Kidney epithelial cell (primary cell): Measurements from ENCODE around the gene IGLL1. TPM values are rescaled to one million over a fixed set of nuclear protein-coding genes. Genes with fewer than 3 reads are reported as not detected.

Experiments used
- DNase-seq: peaks from one replicate; pipeline ENCODE4 v3.0.0-alpha.2; 2010; ENCODE audit warnings: low read depth
- H3K27me3 ChIP-seq: 2 replicates; pipeline ENCODE4 v1.6.0; 2011; ENCODE audit warnings: low read length; ENCODE audit not compliant: control insufficient read depth, insufficient read depth
- H3K36me3 ChIP-seq: 2 replicates; pipeline ENCODE4 v1.5.1; 2011; ENCODE audit warnings: low read length; ENCODE audit not compliant: control insufficient read depth, insufficient read depth
- H3K4me3 ChIP-seq: 2 replicates; pipeline ENCODE4 v1.5.1; 2011; ENCODE audit warnings: low read depth, mild to moderate bottlenecking, control low read depth, low read length
- total RNA-seq: library from RNA; depleted of rRNA; stranded (reverse); fragments of >200 nt; gene quantifications from 2 replicates; pipeline ENCODE4 v1.2.3, GENCODE V29; 2015
- TF ChIP-seq, protein P1 (sequence below): IDR thresholded peaks from 2 replicates; pipeline ENCODE4 v1.5.1; 2011; ENCODE audit warnings: mild to moderate bottlenecking, moderate library complexity, low read length, control low read depth, inconsistent platforms; ENCODE audit not compliant: insufficient read depth, poor library complexity, severe bottlenecking

IGLL1 gene
- total RNA-seq, 1 donor from 2014 or later = not detected

DNA sequence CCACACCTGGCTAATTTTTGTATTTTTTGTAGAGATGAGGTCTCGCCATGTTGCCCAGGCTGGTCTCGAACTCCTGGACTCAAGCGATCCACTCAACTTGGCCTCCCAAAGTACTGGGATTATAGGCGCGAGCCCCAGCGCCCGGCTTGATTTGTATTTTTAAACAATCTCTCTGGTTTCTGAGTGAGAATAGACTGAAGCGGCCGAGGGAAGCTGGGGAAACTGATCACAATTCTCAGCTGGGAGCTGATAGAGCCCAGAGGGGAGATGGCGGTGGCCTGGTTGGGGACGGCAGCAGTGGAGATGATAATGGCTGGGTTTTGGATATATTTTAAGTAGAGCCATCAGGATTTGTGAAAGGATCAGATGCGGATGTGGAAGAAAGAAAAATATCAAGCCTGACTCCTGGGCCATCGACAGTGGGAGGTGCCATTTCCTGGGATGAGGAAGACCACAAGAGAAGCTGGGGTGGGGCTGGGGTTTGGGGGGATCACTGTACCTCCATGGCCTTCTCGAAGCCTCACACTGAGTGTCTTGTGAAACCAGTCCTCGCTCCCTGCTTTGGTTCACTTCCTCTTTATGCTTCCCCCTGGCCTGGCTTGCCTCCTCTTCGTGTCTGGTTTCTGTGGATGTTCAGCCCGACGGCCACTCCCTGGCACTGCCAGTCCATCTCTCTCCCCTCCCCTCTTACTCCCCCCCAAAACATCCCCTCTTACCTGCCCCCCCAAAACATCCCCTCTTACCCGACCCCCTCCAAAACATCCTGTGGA, 51.9 kb downstream of the IGLL1 start:
- Histone ChIP-seq H3K27me3 (peaks cover 2% of the 10 kb centered on the region), H3K36me3 (no peaks in the 10 kb centered on the region), H3K4me3 (no peak overlapping the region)
- TF ChIP-seq, protein P1, sequence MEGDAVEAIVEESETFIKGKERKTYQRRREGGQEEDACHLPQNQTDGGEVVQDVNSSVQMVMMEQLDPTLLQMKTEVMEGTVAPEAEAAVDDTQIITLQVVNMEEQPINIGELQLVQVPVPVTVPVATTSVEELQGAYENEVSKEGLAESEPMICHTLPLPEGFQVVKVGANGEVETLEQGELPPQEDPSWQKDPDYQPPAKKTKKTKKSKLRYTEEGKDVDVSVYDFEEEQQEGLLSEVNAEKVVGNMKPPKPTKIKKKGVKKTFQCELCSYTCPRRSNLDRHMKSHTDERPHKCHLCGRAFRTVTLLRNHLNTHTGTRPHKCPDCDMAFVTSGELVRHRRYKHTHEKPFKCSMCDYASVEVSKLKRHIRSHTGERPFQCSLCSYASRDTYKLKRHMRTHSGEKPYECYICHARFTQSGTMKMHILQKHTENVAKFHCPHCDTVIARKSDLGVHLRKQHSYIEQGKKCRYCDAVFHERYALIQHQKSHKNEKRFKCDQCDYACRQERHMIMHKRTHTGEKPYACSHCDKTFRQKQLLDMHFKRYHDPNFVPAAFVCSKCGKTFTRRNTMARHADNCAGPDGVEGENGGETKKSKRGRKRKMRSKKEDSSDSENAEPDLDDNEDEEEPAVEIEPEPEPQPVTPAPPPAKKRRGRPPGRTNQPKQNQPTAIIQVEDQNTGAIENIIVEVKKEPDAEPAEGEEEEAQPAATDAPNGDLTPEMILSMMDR = no peak
- DNase-seq = no peak

DNA sequence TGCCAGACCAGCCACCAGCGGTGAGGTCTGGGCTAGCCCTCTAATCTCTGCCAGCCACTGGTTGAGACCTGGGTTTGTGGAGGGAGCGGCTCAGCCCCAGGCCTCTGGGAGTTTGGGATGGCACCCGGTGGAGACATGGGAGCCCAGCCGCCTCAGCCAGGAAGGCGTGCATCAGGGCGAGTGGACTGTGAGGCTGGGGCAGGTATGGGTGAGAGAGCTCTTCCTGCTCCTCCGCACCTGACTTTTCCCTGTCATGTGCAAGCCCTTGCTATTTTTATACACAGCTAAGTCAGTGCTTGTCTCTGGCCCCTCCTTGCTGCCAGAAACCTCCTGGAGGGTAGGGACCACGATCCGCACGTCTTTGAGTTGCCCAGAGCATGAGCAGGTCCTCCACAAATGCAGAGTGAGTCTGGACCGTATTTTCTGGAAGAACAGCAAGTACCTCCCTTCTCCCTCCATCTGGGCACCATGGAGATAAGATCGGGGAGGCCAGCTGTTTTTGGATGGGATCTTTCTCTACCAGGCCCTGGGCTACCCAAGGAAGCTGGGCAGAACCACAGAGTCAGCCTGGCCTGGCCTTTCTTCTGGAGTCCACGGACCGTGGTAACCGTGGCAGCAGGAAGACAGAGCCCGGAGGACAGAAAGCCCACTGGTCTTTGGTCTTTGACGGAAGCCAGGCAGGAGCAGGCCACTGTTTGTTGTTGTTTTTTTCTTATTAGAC, 53.3 kb downstream of the IGLL1 start:
- TF ChIP-seq, protein P1 = no peak
- H3K4me3 ChIP-seq = no peak overlapping the region
- DNase-seq = no peak
- H3K27me3 ChIP-seq = peaks cover 2% of the 10 kb centered on the region
- no peaks in the 10 kb centered on the region for H3K36me3 ChIP-seq

DNA sequence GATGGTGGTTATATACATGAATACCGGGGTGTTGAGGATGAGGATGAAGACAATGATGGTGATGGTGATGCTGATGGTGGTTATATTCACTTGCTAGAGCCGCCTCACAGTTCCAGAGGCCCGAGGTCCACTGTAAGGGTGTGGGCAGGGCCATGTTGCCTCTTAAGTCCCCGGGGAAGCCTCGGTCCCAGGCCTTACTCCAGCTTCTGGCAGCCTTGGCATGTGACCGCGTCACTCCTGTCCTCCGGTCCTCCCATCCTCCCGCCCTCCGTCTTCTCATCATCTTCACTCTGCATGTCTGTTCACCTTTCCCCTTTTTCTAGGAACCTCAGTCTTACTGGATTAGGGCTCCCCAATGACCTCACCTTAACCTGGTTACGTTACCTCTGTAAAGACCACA, 54.6 kb downstream of the IGLL1 start:
- TF ChIP-seq, protein P1 = no peak
- Histone ChIP-seq H3K4me3 (no peak overlapping the region), H3K27me3 (no peaks in the 10 kb centered on the region), H3K36me3 (no peaks in the 10 kb centered on the region)
- no peak for DNase-seq

DNA sequence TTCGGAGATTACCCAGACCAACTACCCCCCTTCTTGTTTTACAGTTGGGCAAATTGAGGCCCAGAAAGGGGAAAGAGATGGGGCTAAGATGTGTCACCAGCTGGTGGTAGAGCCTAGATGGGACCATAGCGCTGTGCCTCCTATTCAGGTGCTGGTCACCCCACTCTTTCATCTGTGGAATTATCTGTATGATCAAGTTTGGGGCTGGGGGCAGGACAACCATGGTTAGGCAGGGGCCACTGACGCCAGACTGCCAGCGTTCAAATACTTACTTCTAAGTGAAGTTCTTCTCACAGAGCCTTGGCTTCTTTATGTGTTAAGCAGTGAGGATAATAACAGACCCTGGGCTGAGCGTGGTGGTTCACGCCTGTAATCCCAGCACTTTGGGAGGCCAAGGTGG, 55.9 kb downstream of the IGLL1 start:
- Histone ChIP-seq H3K4me3 (no peak overlapping the region), H3K36me3 (no peaks in the 10 kb centered on the region), H3K27me3 (no peaks in the 10 kb centered on the region)
- no peak for DNase-seq
- TF ChIP-seq, protein P1 = no peak

DNA sequence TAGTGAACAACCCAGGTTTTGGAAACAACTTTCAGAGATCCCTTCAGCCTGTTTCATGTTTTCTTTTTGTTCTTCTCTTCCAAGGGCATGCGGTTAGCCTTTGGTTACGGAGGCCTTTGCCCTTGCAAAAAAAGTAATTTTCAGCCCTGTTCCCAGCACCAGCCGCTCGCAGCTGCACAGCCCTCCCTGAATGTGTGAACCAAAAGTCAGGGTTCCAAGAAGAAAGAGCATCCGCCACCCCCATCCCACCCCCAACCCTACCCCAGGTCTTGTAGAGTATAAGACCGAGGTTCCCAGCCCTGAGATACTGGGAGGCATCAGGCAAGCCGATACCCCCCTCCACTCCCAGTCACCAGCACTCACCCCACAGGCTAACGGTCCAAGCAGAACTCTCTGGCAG, 56.4 kb downstream of the IGLL1 start:
- no peak for DNase-seq
- Histone ChIP-seq H3K4me3 (no peak overlapping the region), H3K27me3 (no peaks in the 10 kb centered on the region), H3K36me3 (no peaks in the 10 kb centered on the region)
- TF ChIP-seq, protein P1 = no peak

Other genes with a start within 250 kb of the IGLL1 start
- gene DRICH1, start 52.0 kb upstream of the IGLL1 start, total RNA-seq = not detected in 2 replicates
- not detected in 2 replicates for gene RGL4, start 110.7 kb upstream of the IGLL1 start, total RNA-seq
- 4.1 and 4.7 TPM in 2 replicates for gene ZNF70, start 170.8 kb upstream of the IGLL1 start, total RNA-seq
- gene VPREB3, start 174.1 kb upstream of the IGLL1 start, total RNA-seq = not detected in 2 replicates
- gene C22orf15, start 182.7 kb upstream of the IGLL1 start, total RNA-seq = 0.34 TPM in 1 of 2 replicates, not detected in the other
- 13.5 and 21.0 TPM in 2 replicates for gene CHCHD10, start 187.7 kb upstream of the IGLL1 start, total RNA-seq
- 41.9 and 48.9 TPM in 2 replicates for gene MMP11, start 192.6 kb upstream of the IGLL1 start, total RNA-seq
- gene SMARCB1, start 206.7 kb upstream of the IGLL1 start, total RNA-seq = 163 and 168 TPM in 2 replicates